Keratinocyte (primary cell): ENCODE results near the gene TFCP2L1. TPM values are rescaled to one million over a fixed set of nuclear protein-coding genes. Genes with fewer than 3 reads are reported as not detected.

Experiments
- DNase-seq: peaks from one replicate; pipeline ENCODE4 v3.0.0-alpha.2; 2011; ENCODE audit warnings: low read depth, missing footprints, low spot score
- FAIRE-seq: peaks from 2 replicates; lab custom pipeline; 2011; peaks lifted over from hg19 to GRCh38; lab: Jason Lieb, UNC
- H2AFZ ChIP-seq: 2 replicates; pipeline ENCODE4 v1.6.0; 2012; ENCODE audit warnings: low read length, control low read depth, inconsistent platforms; ENCODE audit not compliant: control insufficient read depth
- H3K27ac ChIP-seq: 2 replicates; pipeline ENCODE4 v1.5.1; 2011; ENCODE audit warnings: low read length; ENCODE audit not compliant: control insufficient read depth, insufficient read depth
- H3K27me3 ChIP-seq: 3 replicates; pipeline ENCODE4 v1.6.0; 2011; ENCODE audit warnings: low read length; ENCODE audit not compliant: control insufficient read depth, insufficient read depth; ENCODE audit errors: extremely low read depth
- H3K36me3 ChIP-seq, 2 experiments: 2 replicates in 1 of 2; 3 replicates in 1 of 2; pipeline ENCODE4 v1.5.1; 2011; ENCODE audit warnings: low read length in 2 of 2, mild to moderate bottlenecking in 1 of 2; ENCODE audit not compliant: control insufficient read depth in 2 of 2, insufficient read depth in 2 of 2; ENCODE audit errors: extremely low read depth in 1 of 2
- H3K4me1 ChIP-seq: 3 replicates; pipeline ENCODE4 v1.5.1; 2011; ENCODE audit warnings: low read length; ENCODE audit not compliant: control insufficient read depth, insufficient read depth; ENCODE audit errors: extremely low read depth
- H3K4me2 ChIP-seq: 3 replicates; pipeline ENCODE4 v1.6.0; 2011; ENCODE audit warnings: low read depth, low read length; ENCODE audit not compliant: control insufficient read depth, insufficient read depth; ENCODE audit errors: extremely low read depth
- H3K4me3 ChIP-seq, 3 experiments: fragments of 200-600 bp in 1 of 3; sonication (generic) in 1 of 3; 2 replicates in 2 of 3; 3 replicates in 1 of 3; pipeline ENCODE4 v1.5.1; 2011 to 2016; ENCODE audit warnings: low read length in 3 of 3, mild to moderate bottlenecking in 3 of 3, control low read depth in 2 of 3, inconsistent platforms in 1 of 3, low read depth in 1 of 3, mixed read lengths in 1 of 3, mixed run types in 1 of 3, moderate library complexity in 1 of 3; ENCODE audit not compliant: control insufficient read depth in 2 of 3, insufficient read depth in 2 of 3; ENCODE audit errors: extremely low read depth in 1 of 3
- H3K79me2 ChIP-seq: 2 replicates; pipeline ENCODE4 v1.6.0; 2012; ENCODE audit warnings: low read length; ENCODE audit not compliant: control insufficient read depth, insufficient read depth
- H3K9ac ChIP-seq: 3 replicates; pipeline ENCODE4 v1.6.0; 2011; ENCODE audit warnings: low read length; ENCODE audit not compliant: control insufficient read depth, insufficient read depth; ENCODE audit errors: extremely low read depth
- H3K9me1 ChIP-seq: 3 replicates; pipeline ENCODE4 v1.6.0; 2011; ENCODE audit warnings: low read length; ENCODE audit not compliant: control insufficient read depth, insufficient read depth; ENCODE audit errors: extremely low read depth
- H3K9me3 ChIP-seq: 2 replicates; pipeline ENCODE4 v1.5.1; 2012; ENCODE audit warnings: low read depth, low read length; ENCODE audit not compliant: control insufficient read depth
- H4K20me1 ChIP-seq: 3 replicates; pipeline ENCODE4 v1.6.0; 2011; ENCODE audit warnings: low read length; ENCODE audit not compliant: control insufficient read depth, insufficient read depth; ENCODE audit errors: extremely low read depth
- EZH2 ChIP-seq: IDR thresholded peaks from one replicate; pipeline ENCODE4 v1.6.1; 2012; ENCODE audit warnings: inconsistent platforms, mild to moderate bottlenecking, low read length, moderate library complexity
- dilution Hi-C: fragments of 300-500 bp; cut with MboI; formaldehyde crosslinking; loops from one replicate; pipeline ENCODE4 v1.7.0; 2020; ENCODE audit warnings: low sequenced_read_pairs; ENCODE audit not compliant: extremely low pct_ligation_motif_present
- polyA plus RNA-seq, 5 experiments: library from polyadenylated mRNA; depleted of rRNA in 3 of 5; stranded (reverse) in 3 of 5; stranded (forward) in 1 of 5; unstranded in 1 of 5; fragments of >200 nt; gene quantifications; 1 replicate in 1 of 5; 2 replicates in 3 of 5; 3 replicates in 1 of 5; pipeline versions ENCODE4 v1.2.1 to v1.2.3, GENCODE V29; 2011 to 2012; ENCODE audit warnings: missing spikeins in 2 of 5, low read depth in 1 of 5, low replicate concordance in 1 of 5
- TF ChIP-seq, protein P1 (sequence below), 3 experiments: IDR thresholded peaks in 1 of 3; conservative IDR thresholded peaks in 1 of 3; optimal IDR thresholded peaks in 1 of 3; 2 replicates in 2 of 3; 3 replicates in 1 of 3; pipeline versions ENCODE3 to v1.5.1; 2011; ENCODE audit warnings: low read length in 3 of 3, mild to moderate bottlenecking in 3 of 3, moderate library complexity in 2 of 3, control low read depth in 1 of 3, inconsistent platforms in 1 of 3; ENCODE audit not compliant: insufficient read depth in 2 of 3; ENCODE audit errors: extremely low read depth in 1 of 3

The TFCP2L1 gene
- polyA plus RNA-seq, 1 donor (not counting 4 experiments of a cell fraction or from before 2014, with no cell fraction given): 29.4 TPM

- dilution Hi-C loops: no loop called here
- DNase-seq: no peak
- TF ChIP-seq, protein P1, sequence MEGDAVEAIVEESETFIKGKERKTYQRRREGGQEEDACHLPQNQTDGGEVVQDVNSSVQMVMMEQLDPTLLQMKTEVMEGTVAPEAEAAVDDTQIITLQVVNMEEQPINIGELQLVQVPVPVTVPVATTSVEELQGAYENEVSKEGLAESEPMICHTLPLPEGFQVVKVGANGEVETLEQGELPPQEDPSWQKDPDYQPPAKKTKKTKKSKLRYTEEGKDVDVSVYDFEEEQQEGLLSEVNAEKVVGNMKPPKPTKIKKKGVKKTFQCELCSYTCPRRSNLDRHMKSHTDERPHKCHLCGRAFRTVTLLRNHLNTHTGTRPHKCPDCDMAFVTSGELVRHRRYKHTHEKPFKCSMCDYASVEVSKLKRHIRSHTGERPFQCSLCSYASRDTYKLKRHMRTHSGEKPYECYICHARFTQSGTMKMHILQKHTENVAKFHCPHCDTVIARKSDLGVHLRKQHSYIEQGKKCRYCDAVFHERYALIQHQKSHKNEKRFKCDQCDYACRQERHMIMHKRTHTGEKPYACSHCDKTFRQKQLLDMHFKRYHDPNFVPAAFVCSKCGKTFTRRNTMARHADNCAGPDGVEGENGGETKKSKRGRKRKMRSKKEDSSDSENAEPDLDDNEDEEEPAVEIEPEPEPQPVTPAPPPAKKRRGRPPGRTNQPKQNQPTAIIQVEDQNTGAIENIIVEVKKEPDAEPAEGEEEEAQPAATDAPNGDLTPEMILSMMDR (optimal IDR thresholded peaks at IDR 0.05 in 1 of 3, IDR thresholded peaks at IDR 0.05 in 1 of 3, conservative IDR thresholded peaks at IDR 0.05 in 1 of 3; ENCODE audit: extremely low read depth in 1 of 3, insufficient read depth in 2 of 3, low read length in 3 of 3): no peak
- TF ChIP-seq EZH2: no peak
- Histone ChIP-seq H3K27ac (no peak overlapping the region), H3K9ac (no peak overlapping the region), H3K9me1 (no peaks in the 10 kb centered on the region), H2AFZ (no peak overlapping the region), H3K9me3 (no peaks in the 10 kb centered on the region), H3K4me2 (no peak overlapping the region), H3K27me3 (no peaks in the 10 kb centered on the region), H3K79me2 (no peaks in the 10 kb centered on the region), H4K20me1 (no peaks in the 10 kb centered on the region), H3K4me1 (peaks cover 15% of the 10 kb centered on the region), H3K36me3 (peaks cover 1 to 13% of the 10 kb centered on the region in 2 experiments), H3K4me3 (no peak overlapping the region)
- no peak for FAIRE-seq
These were observed 66.5 kb downstream of the TFCP2L1 start for GRCh38 chr2:121218386-121218938.

- FAIRE-seq: no peak
- dilution Hi-C loops: no loop called here
- Histone ChIP-seq H3K36me3 (peaks cover 1 to 11% of the 10 kb centered on the region in 2 experiments), H2AFZ (no peak overlapping the region), H3K4me3 (no peak overlapping the region), H3K9ac (no peak overlapping the region), H3K27ac (no peak overlapping the region), H4K20me1 (no peaks in the 10 kb centered on the region), H3K27me3 (no peaks in the 10 kb centered on the region), H3K4me2 (no peak overlapping the region), H3K9me3 (no peaks in the 10 kb centered on the region), H3K4me1 (peaks cover 15% of the 10 kb centered on the region), H3K79me2 (no peaks in the 10 kb centered on the region), H3K9me1 (no peaks in the 10 kb centered on the region)
- no peak for DNase-seq
- no peak for TF ChIP-seq EZH2
- TF ChIP-seq, protein P1 (optimal IDR thresholded peaks at IDR 0.05 in 1 of 3, IDR thresholded peaks at IDR 0.05 in 1 of 3, conservative IDR thresholded peaks at IDR 0.05 in 1 of 3; ENCODE audit: extremely low read depth in 1 of 3, insufficient read depth in 2 of 3, low read length in 3 of 3): no peak
These were observed 67.4 kb downstream of the TFCP2L1 start for GRCh38 chr2:121217627-121218026.
